NCI-H460 (cell line): ENCODE measurements around the gene XXYLT1. TPM values are rescaled to one million over a fixed set of nuclear protein-coding genes. Genes with fewer than 3 reads are reported as not detected.

ENCODE experiments used
- DNase-seq: peaks from one replicate; pipeline ENCODE4 v3.0.0-alpha.2; 2016; ENCODE audit warnings: low read depth; ENCODE audit errors: extremely low read depth
- total RNA-seq: library from RNA; depleted of rRNA; stranded (reverse); fragments of >200 nt; shearing (Covaris generic); gene quantifications from 2 replicates; pipeline ENCODE4 v1.2.3, GENCODE V29; 2014

Gene XXYLT1
- total RNA-seq, 1 experiment from 2014 or later: 9.2 TPM

DNA sequence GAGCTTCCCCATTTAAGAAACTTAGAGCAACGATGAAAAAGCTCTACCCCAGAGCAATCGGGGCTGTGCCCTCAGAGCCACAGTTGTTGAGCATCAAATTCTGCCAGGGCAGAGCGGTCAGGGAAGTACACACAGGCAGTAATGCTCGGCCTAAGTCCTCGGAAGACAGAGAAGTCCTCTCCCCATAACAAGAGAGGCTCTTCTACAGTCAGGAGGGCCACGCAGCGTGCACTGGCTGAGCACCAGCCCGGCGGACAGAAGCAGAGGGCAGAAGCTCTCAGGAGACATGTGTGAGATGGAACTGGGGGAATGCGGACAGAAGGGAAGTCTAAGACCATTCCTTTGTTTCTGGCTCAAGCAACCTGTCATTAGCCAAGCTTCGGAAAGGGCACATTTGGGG is 95.9 kb downstream of the XXYLT1 start:
- no peak for DNase-seq

DNA sequence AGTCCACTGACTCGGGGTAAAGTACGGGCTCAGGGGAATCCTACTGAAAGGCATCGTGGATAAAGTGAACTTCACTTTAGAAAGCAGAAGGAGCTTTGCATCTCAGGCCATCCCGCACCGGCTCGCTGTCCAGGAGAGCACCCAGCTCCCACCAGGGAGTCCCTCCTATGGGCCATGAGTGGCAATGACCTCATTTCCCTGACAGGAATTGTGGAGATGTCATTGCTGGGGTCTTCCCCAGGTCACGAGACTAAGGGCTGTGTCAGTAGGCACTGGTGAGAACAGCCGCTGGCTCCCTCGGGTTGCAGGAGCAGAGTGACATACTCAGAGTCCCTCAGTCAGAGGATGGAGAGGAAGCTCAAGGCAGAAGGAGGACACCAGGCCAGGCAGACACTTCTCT is 97.3 kb downstream of the XXYLT1 start:
- DNase-seq: no peak

GRCh38 chr3:195172896-195173295 is 98.1 kb downstream of the XXYLT1 start:
- no peak for DNase-seq

GRCh38 chr3:195172039-195172684 is 98.8 kb downstream of the XXYLT1 start:
- DNase-seq: no peak

- DNase-seq: no peak
Observed at GRCh38 chr3:195171093-195171873, 99.7 kb downstream of the XXYLT1 start.

- DNase-seq: no peak
Observed at GRCh38 chr3:195170496-195170895, 100.5 kb downstream of the XXYLT1 start.

DNA sequence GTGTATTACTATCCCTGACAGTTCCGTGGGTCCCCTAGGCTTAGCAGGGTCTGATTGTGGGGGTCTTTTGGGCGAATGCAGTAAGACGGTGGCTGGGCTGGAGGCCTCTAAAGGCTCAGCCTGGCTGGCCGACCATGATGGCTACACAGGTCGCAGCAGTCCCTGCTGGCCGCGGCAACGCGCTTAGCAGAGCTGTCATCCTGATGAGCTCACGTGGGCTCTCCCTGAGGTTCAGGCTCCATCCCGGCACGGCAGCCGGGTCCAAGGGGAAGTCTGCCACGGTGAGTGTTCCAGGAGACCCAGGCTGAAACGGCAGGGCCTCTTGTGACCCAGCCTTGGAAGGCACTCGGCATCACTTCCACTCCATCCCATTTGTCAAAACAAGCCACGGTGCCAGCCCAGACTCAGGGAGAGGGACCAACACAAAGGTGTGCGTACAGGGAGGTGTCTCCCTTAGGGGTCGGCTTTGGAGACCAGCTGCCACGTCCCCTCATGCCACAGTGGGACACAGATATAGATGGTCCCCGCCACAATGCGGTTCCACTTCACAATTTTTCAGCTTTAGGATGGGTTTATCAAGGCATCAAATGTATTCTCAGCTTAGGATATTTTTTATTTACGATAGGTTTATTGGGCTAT is 101.8 kb downstream of the XXYLT1 start:
- DNase-seq: no peak

DNA sequence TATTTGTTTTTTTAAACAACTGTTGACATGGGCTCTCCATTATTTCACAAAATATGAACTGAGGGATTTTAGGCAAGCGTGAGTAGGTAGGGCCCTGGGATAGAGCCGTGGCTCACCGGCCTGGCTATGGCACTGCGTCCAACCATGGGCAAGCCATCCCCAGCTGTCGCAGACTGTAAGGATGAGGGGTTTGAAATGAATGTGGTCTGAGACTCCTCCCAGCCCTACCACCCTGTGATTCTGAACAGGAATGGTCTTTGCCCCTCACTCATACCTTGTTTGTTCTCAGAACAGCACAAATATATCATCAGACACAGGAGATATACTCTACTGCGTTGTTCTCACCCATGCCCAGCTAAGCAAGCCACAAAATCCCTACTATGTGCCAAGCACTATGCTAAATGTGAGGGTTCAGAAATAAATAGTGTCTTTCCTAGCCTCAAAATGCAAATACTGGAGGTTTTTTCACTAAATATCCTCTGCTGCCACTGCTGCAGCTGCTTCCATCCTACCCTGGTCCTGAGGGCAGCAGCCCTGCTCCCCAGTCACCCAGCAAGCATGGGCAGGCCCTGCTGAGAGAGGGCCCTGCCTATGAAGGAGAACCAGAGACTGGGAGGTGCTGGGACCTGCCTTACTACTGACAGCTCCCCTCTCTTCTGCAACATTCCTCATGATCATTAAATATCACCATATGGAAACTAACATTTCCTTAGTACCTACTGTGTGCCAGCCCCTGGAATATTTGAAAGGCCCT is 102.8 kb downstream of the XXYLT1 start:
- no peak for DNase-seq

DNA sequence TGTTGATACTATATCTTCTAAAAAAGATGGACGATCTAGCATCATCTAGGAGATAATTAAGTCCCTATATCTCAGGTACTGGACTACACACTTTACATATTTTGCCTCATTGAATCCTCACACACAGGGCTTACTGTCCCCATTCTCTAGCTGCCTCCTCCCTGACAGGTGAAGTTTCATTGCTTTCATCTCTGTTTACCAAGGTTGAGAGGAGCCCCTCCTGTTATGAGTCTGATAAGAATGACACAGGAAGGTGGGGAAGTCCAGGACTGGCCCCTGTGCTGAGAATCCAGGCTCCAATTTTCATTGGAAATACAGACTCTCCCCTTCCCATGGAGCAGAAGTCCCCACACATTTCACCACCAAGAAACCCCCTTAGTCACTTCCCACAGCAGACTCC is 105.2 kb downstream of the XXYLT1 start:
- DNase-seq: no peak

DNA sequence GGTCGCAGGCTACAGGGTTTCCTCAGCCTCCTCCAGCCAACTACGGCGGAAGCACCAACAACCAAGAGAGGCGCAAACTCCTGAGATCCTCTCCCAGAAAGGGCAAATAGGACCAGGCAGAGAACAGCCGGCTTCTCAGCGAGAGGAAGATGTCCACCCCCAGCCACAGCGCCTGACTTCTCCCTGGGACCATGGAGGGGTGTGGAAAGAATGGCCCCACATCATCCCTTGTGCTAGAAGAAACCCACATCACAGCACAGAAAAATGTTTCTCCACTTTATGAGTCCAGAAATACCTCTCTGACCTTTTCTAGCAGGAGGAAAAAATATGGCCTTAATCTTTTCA is 105.7 kb downstream of the XXYLT1 start:
- DNase-seq: no peak

GRCh38 chr3:195164573-195165264 is 106.2 kb downstream of the XXYLT1 start:
- DNase-seq: no peak

- no peak for DNase-seq
Observed at GRCh38 chr3:195163719-195164572, 107.0 kb downstream of the XXYLT1 start.

- no peak for DNase-seq
Observed at GRCh38 chr3:195162816-195163215, 108.1 kb downstream of the XXYLT1 start.

- no peak for DNase-seq
Observed at GRCh38 chr3:195162033-195162669, 108.8 kb downstream of the XXYLT1 start.

DNA sequence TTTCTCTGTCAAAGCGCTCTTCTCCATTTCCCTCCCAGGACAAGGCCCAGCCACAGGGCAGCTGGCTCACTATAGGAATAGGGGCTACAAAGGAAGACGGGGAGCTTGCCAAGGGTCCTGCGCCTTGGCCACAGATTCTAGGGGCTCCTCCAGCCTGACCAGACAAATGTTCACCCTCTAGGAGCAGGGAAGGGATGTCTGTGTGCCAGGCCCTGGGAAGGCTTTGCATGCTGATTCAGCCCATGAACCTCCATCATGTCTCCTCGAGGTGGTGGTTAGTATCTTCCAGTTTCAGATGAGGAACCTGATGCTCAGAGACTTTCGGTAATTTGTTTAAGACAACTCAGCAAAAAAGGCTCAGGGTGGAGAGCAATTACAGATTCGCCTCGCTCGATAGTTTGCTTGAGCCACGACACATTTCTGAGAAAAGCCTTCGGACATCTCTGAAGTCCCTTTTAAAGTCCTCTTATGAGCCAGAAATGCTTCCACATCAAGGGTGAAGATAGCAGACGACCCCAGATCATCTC is 110.0 kb downstream of the XXYLT1 start:
- no peak for DNase-seq

DNA sequence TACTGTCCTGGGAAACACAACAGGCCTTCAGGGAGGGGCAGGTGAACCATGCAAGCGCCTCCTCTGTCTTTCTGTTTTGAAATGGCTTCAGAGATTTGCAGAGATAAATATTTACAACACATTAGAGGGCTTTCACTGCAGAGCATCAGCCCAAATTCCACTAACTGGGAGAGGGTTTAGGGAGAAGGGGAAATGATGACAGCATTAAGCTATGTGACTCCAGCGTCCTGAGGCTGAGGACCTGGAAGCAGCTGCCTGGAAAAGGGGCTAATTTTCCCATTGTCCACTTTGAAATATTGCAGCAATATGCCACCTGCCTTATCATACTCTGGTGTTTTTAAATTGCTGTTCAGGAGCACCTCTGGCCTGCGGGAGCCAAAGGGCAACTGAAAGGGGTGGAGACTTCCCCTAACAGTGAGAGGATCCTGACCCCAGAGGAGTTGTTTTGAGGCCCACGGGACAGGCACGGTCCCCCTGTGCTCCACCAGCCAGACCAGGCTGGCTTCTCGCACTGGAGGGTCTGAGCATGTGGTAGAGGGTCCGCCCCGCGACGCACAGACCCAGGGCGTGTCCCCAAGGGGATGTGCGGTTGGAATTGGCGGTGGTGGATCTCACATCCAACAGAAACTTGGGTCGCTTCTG is 110.6 kb downstream of the XXYLT1 start:
- DNase-seq: no peak

- DNase-seq: no peak
Observed at GRCh38 chr3:195159814-195160165, 111.2 kb downstream of the XXYLT1 start.

- DNase-seq: no peak
Observed at GRCh38 chr3:195159117-195159813, 111.7 kb downstream of the XXYLT1 start.
